Trophoblast cell (in vitro differentiated cells and primary cell): ENCODE data around the gene EIF5.

ENCODE experiments used
- DNase-seq, 2 donors: peaks; one replicate each; pipeline ENCODE4 v3.0.0-alpha.2; 2016
- H2AFZ ChIP-seq: 2 replicates; pipeline ENCODE4 v1.6.1; 2013; ENCODE audit warnings: low read length, moderate library complexity, mild to moderate bottlenecking; ENCODE audit not compliant: insufficient read depth, poor library complexity
- H2AK5ac ChIP-seq: 2 replicates; pipeline ENCODE4 v1.6.1; 2013; ENCODE audit warnings: mild to moderate bottlenecking, low read length
- H2BK120ac ChIP-seq: 2 replicates; pipeline ENCODE4 v1.6.1; 2013; ENCODE audit warnings: low read length, mild to moderate bottlenecking, moderate library complexity; ENCODE audit not compliant: insufficient read depth, poor library complexity
- H2BK12ac ChIP-seq: 2 replicates; pipeline ENCODE4 v1.6.1; 2013; ENCODE audit warnings: mild to moderate bottlenecking, low read length, moderate library complexity
- H2BK5ac ChIP-seq: 2 replicates; pipeline ENCODE4 v1.6.1; 2013; ENCODE audit warnings: low read length, low read depth, moderate library complexity, mild to moderate bottlenecking; ENCODE audit not compliant: poor library complexity
- H3K14ac ChIP-seq: 2 replicates; pipeline ENCODE4 v1.6.1; 2013; ENCODE audit warnings: mild to moderate bottlenecking, low read length
- H3K18ac ChIP-seq: 2 replicates; pipeline ENCODE4 v1.6.1; 2013; ENCODE audit warnings: mild to moderate bottlenecking, low read length
- H3K23ac ChIP-seq: 2 replicates; pipeline ENCODE4 v1.6.1; 2013; ENCODE audit warnings: low read length
- H3K27ac ChIP-seq: 2 replicates; pipeline ENCODE4 v1.5.1; 2013; ENCODE audit warnings: low read depth, mild to moderate bottlenecking, inconsistent platforms, low read length, moderate library complexity
- H3K27me3 ChIP-seq: 2 replicates; pipeline ENCODE4 v1.6.1; 2013; ENCODE audit warnings: inconsistent platforms, mild to moderate bottlenecking, low read length, moderate library complexity; ENCODE audit not compliant: insufficient read depth
- H3K36me3 ChIP-seq, 2 experiments: 1 replicate in 1 of 2; 2 replicates in 1 of 2; pipeline ENCODE4 v1.6.1; 2013; ENCODE audit warnings: low read length in 2 of 2, mild to moderate bottlenecking in 2 of 2, moderate library complexity in 1 of 2; ENCODE audit not compliant: insufficient read depth in 2 of 2, control insufficient read depth in 1 of 2
- H3K4ac ChIP-seq: 2 replicates; pipeline ENCODE4 v1.6.1; 2013; ENCODE audit warnings: low read depth, mild to moderate bottlenecking, low read length, moderate library complexity
- H3K4me1 ChIP-seq, 2 experiments: 1 replicate in 1 of 2; 2 replicates in 1 of 2; pipeline ENCODE4 v1.6.1; 2013; ENCODE audit warnings: low read length in 2 of 2, mild to moderate bottlenecking in 2 of 2, moderate library complexity in 1 of 2; ENCODE audit not compliant: insufficient read depth in 2 of 2, control insufficient read depth in 1 of 2
- H3K4me2 ChIP-seq: 2 replicates; pipeline ENCODE4 v1.6.1; 2013; ENCODE audit warnings: inconsistent platforms, mild to moderate bottlenecking, low read length, moderate library complexity
- H3K4me3 ChIP-seq: 2 replicates; pipeline ENCODE4 v1.5.1; 2013; ENCODE audit warnings: mild to moderate bottlenecking, low read depth, low read length, inconsistent platforms
- H3K79me1 ChIP-seq: one replicate; pipeline ENCODE4 v1.6.1; 2013; ENCODE audit warnings: low read length
- H3K79me2 ChIP-seq: 2 replicates; pipeline ENCODE4 v1.6.1; 2013; ENCODE audit warnings: low read length, mild to moderate bottlenecking; ENCODE audit not compliant: control insufficient read depth, insufficient read depth, poor library complexity
- H3K9ac ChIP-seq: 2 replicates; pipeline ENCODE4 v1.6.1; 2013; ENCODE audit warnings: mild to moderate bottlenecking, low read length
- H3K9me3 ChIP-seq: 2 replicates; pipeline ENCODE4 v1.6.1; 2013; ENCODE audit warnings: low read depth, mild to moderate bottlenecking, control low read depth, inconsistent platforms, low read length; ENCODE audit not compliant: insufficient read depth
- H4K12ac ChIP-seq: 2 replicates; pipeline ENCODE4 v1.6.1; 2013; ENCODE audit warnings: low read depth, mild to moderate bottlenecking, low read length, moderate library complexity
- H4K8ac ChIP-seq: 2 replicates; pipeline ENCODE4 v1.6.1; 2013; ENCODE audit warnings: low read depth, mild to moderate bottlenecking, low read length, moderate library complexity
- H4K91ac ChIP-seq: one replicate; pipeline ENCODE4 v1.6.1; 2013; ENCODE audit warnings: low read depth, mild to moderate bottlenecking, low read length, moderate library complexity
- WGBS: extraction: QIAGEN DNeasy Blood & Tissue Kit; methylation state at CpG from one replicate; pipeline ENCODE4 v1.1.7; 2013; ENCODE audit warnings: missing lambda C conversion rate; ENCODE audit not compliant: insufficient read length, insufficient coverage; ENCODE audit errors: extremely low coverage; 5-methylcytosine and 5-hydroxymethylcytosine counted together

Gene EIF5

DNA sequence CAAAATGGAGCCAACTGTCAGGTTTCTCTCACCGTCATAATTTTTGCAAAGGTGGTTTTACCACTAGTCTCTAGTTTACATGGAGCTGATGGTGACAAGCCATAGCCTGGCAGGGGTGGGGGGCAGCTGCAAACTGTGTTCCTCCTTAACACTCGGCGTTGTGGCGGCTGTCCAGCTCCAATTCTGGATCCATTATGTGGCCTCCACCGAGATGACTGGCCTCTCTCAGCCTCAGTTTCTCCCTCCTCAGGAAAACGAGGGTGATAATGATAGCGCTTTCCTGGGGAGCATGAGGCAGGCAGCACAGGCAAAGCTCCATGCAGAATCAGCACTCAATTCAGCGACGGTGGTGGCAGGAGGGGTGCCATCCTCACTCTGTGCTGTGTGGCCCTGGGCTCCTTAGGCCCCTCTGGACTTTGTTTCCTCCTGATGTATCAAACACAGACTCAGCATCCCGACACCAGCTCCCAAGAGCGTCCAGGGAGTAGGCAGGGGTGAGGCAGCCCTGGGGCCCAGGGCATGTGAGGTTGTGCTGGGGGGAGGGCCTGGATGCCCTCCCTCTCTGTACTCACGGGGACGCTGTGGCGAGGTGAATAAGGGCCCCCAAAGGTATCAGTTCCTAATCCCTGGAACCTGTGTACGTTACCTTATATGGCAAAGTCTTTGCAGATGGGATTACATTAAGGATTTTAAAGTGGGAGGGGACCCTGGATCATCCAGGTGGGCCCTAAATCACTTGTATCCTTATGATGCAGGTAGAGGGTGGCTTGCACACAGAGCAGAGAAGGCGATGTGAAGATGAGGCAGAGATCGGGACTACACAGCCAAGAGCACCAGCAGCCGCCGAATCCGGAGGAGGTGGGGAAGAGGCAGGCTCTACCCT, 46.8 kb upstream of the EIF5 start:
- no peak overlapping the region for H3K14ac ChIP-seq
- peaks cover 4% of the 10 kb centered on the region for H3K9me3 ChIP-seq
- no peak overlapping the region for H3K9ac ChIP-seq
- no peak overlapping the region for H3K23ac ChIP-seq
- H2AFZ ChIP-seq, result no peak overlapping the region
- H2BK5ac ChIP-seq, result no peak overlapping the region
- no peak overlapping the region for H3K4me2 ChIP-seq
- no peak overlapping the region for H3K18ac ChIP-seq
- no peak overlapping the region for H4K91ac ChIP-seq
- H2BK12ac ChIP-seq, result no peak overlapping the region
- H4K8ac ChIP-seq, result no peak overlapping the region
- H4K12ac ChIP-seq, result no peak overlapping the region
- no peak overlapping the region for H3K4me3 ChIP-seq
- WGBS, result no CpG with 5 or more reads among the region's 20 CpGs
- no peaks in the 10 kb centered on the region for H3K79me2 ChIP-seq
- no peak overlapping the region for H3K4ac ChIP-seq
- DNase-seq, result no peak
- no peak overlapping the region for H2AK5ac ChIP-seq
- H3K79me1 ChIP-seq, result no peaks in the 10 kb centered on the region
- no peaks in the 10 kb centered on the region for H3K36me3 ChIP-seq
- no peak overlapping the region for H3K27ac ChIP-seq
- H3K4me1 ChIP-seq, result peaks cover 0 to 2% of the 10 kb centered on the region in 2 experiments
- no peak overlapping the region for H2BK120ac ChIP-seq
- H3K27me3 ChIP-seq, result no peaks in the 10 kb centered on the region

DNA sequence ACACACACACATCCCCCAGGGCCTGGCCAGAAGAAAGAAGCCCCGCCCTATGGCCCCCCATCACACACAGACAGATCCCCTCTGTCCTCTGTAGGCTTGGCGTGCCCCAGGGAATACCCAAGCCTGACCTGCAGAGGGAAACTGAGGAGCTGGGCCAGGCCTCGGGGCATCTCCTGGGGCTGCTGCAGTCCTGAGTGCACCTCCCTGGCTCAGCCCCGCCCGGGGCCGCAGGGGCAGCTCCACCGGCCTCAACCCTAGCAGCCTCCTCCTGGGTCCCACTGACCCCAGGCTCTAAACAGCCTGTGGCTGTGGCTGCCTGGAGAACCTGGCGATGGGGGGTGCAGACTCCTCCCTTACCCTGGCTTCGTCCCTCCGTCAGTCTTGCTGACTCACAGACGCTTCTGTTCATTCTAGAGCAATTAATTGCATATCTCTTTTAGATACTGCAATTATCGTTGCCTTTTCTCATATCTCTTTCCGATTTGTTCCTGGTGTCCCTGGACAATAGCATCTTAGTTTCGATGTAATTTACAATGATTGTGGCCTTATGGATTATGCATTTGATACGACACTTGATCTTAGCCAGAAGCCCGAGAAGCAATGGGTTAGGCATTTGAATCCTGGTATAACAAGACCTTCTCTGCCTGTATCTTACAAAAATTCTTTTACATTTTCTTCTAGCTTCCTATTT, 45.8 kb upstream of the EIF5 start:
- Histone ChIP-seq H4K91ac (no peak overlapping the region), H3K4me3 (no peak overlapping the region), H4K12ac (no peak overlapping the region), H3K9ac (no peak overlapping the region), H2AFZ (no peak overlapping the region), H2BK5ac (no peak overlapping the region), H2BK12ac (no peak overlapping the region), H3K4me2 (no peak overlapping the region), H2AK5ac (no peak overlapping the region), H2BK120ac (no peak overlapping the region), H3K18ac (no peak overlapping the region), H3K36me3 (no peaks in the 10 kb centered on the region), H3K23ac (no peak overlapping the region), H3K27me3 (no peaks in the 10 kb centered on the region), H4K8ac (no peak overlapping the region), H3K79me1 (no peaks in the 10 kb centered on the region), H3K79me2 (no peaks in the 10 kb centered on the region), H3K4me1 (peaks cover 0 to 2% of the 10 kb centered on the region in 2 experiments), H3K4ac (no peak overlapping the region), H3K14ac (no peak overlapping the region), H3K27ac (no peak overlapping the region), H3K9me3 (peaks cover 4% of the 10 kb centered on the region)
- no peak for DNase-seq
- WGBS, result no CpG with 5 or more reads among the region's 16 CpGs

DNA sequence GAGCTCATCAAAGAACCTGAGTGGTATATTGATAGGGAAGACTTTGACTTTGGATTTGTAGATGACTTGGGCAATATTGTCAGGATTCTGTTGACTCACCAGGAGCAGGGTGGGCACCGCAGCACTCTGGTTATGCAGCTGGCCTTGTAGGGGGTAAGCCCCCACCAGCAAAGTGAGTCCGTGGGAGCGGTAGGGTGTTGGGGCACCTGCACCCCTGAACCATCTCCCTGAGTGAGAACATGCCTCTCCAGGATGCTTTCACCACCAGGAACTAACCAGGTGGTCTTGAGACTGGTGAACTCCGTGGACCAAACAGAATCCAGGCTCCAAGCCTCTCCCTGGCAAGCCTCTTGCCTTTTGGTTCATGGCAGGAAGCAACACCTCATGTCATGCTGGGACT, 44.0 kb upstream of the EIF5 start:
- H4K12ac ChIP-seq, result no peak overlapping the region
- no CpG with 5 or more reads among the region's 4 CpGs for WGBS
- no peak overlapping the region for H2BK12ac ChIP-seq
- no peak overlapping the region for H2AFZ ChIP-seq
- H3K18ac ChIP-seq, result no peak overlapping the region
- H3K9ac ChIP-seq, result no peak overlapping the region
- H3K79me2 ChIP-seq, result no peaks in the 10 kb centered on the region
- no peaks in the 10 kb centered on the region for H3K79me1 ChIP-seq
- H3K14ac ChIP-seq, result no peak overlapping the region
- H3K9me3 ChIP-seq, result peaks cover 4% of the 10 kb centered on the region
- no peak overlapping the region for H4K91ac ChIP-seq
- H3K27me3 ChIP-seq, result no peaks in the 10 kb centered on the region
- H3K36me3 ChIP-seq, result no peaks in the 10 kb centered on the region
- DNase-seq, result no peak
- no peak overlapping the region for H3K4me3 ChIP-seq
- H3K4ac ChIP-seq, result no peak overlapping the region
- H3K23ac ChIP-seq, result no peak overlapping the region
- H2BK5ac ChIP-seq, result no peak overlapping the region
- H3K4me2 ChIP-seq, result no peak overlapping the region
- H4K8ac ChIP-seq, result no peak overlapping the region
- H3K27ac ChIP-seq, result no peak overlapping the region
- H2BK120ac ChIP-seq, result no peak overlapping the region
- no peak overlapping the region for H2AK5ac ChIP-seq
- H3K4me1 ChIP-seq, result no peaks in the 10 kb centered on the region

DNA sequence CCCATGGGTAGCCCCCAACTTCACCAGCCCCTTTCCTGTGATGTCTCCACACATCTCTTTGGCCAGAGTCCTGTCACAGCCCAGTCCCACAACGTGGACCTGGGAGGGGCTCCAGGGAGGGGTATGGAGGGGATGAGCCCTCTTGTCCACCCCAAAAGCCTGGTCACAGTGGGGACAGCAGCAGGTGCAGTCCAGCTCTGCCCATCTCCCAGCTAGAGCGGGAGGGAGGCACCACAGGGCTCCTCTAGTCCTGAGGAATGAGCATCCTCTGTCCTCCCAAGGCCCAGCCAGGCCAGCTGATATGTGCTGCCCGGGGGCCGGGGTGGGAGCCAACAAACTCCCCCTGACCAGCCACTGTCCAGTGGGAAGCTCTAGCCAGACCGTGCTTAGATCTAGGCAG, 43.5 kb upstream of the EIF5 start:
- Histone ChIP-seq H2BK5ac (no peak overlapping the region), H3K18ac (no peak overlapping the region), H2AK5ac (no peak overlapping the region), H2AFZ (no peak overlapping the region), H3K4me3 (no peak overlapping the region), H2BK12ac (no peak overlapping the region), H3K23ac (no peak overlapping the region), H3K9ac (no peak overlapping the region), H3K4ac (no peak overlapping the region), H3K9me3 (peaks cover 4% of the 10 kb centered on the region), H4K12ac (no peak overlapping the region), H2BK120ac (no peak overlapping the region), H4K8ac (no peak overlapping the region), H4K91ac (no peak overlapping the region), H3K27ac (no peak overlapping the region), H3K27me3 (no peaks in the 10 kb centered on the region), H3K79me1 (no peaks in the 10 kb centered on the region), H3K79me2 (no peaks in the 10 kb centered on the region), H3K14ac (no peak overlapping the region), H3K4me1 (no peaks in the 10 kb centered on the region), H3K4me2 (no peak overlapping the region), H3K36me3 (no peaks in the 10 kb centered on the region)
- no CpG with 5 or more reads among the region's 5 CpGs for WGBS
- no peak for DNase-seq
